Activated T-helper 1 cell treated with anti-CD3 and anti-CD28 coated beads, Interleukin-12 subunit alpha, Interleukin-12 subunit beta, Interleukin-2, Interleukin-4 antibody, amounts not matched to agents 30 ng/mL and 10 ng/mL and 1 ng/mL, durations not matched to agents 14 hours and 24 hours and 36 hours (primary cell): ENCODE results near the gene SLCO2A1. TPM values are rescaled to one million over a fixed set of nuclear protein-coding genes. Genes with fewer than 3 reads are reported as not detected.

Experiments
- DNase-seq: peaks from one replicate; pipeline ENCODE4 v3.0.0; 2021; ENCODE audit warnings: low spot score
- H3K27ac Mint-ChIP-seq: one replicate; pipeline ENCODE4 v1.8.0; 2021; ENCODE audit warnings: mild to moderate bottlenecking, mixed read lengths
- H3K27me3 Mint-ChIP-seq: one replicate; pipeline ENCODE4 v1.8.0; 2022; ENCODE audit warnings: mild to moderate bottlenecking, moderate library complexity, mixed read lengths; ENCODE audit not compliant: insufficient read depth
- H3K36me3 Mint-ChIP-seq: one replicate; pipeline ENCODE4 v1.8.0; 2021; ENCODE audit warnings: low read depth, mixed read lengths
- H3K4me1 Mint-ChIP-seq: one replicate; pipeline ENCODE4 v1.8.0; 2021; ENCODE audit warnings: low read depth, mixed read lengths
- H3K4me3 Mint-ChIP-seq: one replicate; pipeline ENCODE4 v1.8.0; 2021; ENCODE audit warnings: mild to moderate bottlenecking, moderate library complexity, mixed read lengths
- H3K9me3 Mint-ChIP-seq: one replicate; pipeline ENCODE4 v1.8.0; 2021; ENCODE audit warnings: mixed read lengths
- intact Hi-C: fragments of 100-400 bp; cut with micrococcal nuclease; formaldehyde crosslinking; loops from one replicate; pipeline ENCODE4 v1.15.1; 2024
- total RNA-seq: library from RNA; stranded (reverse); gene quantifications from 2 replicates; pipeline ENCODE4 v1.2.3, GENCODE V29; 2022

Gene SLCO2A1
- total RNA-seq, 1 donor from 2014 or later = not detected

- Mint-ChIP-seq H3K27ac (no peak overlapping the region), H3K27me3 (peaks cover 17% of the 10 kb centered on the region)
- DNase-seq = no peak
Observed at GRCh38 chr3:134018406-134018805, 11.3 kb downstream of the SLCO2A1 start.

GRCh38 chr3:134017490-134017889 is 12.2 kb downstream of the SLCO2A1 start:
- no peaks in the 10 kb centered on the region for H3K36me3 Mint-ChIP-seq
- no peak overlapping the region for H3K27ac Mint-ChIP-seq
- H3K4me1 Mint-ChIP-seq = no peaks in the 10 kb centered on the region
- intact Hi-C loops = no loop called here
- DNase-seq = no peak
- peaks cover 14% of the 10 kb centered on the region for H3K27me3 Mint-ChIP-seq
- H3K9me3 Mint-ChIP-seq = no peaks in the 10 kb centered on the region
- no peak overlapping the region for H3K4me3 Mint-ChIP-seq

More at GRCh38 chr3:134018406-134018805, 11.3 kb downstream of the SLCO2A1 start:
- Mint-ChIP-seq H3K4me3 (no peak overlapping the region), H3K9me3 (no peaks in the 10 kb centered on the region), H3K36me3 (no peaks in the 10 kb centered on the region), H3K4me1 (no peaks in the 10 kb centered on the region)
- intact Hi-C loops = no loop called here

GRCh38 chr3:134014270-134014669 is 15.5 kb downstream of the SLCO2A1 start:
- Mint-ChIP-seq H3K27ac (no peak overlapping the region), H3K27me3 (peaks cover 10% of the 10 kb centered on the region), H3K4me3 (no peak overlapping the region), H3K36me3 (no peaks in the 10 kb centered on the region), H3K9me3 (no peaks in the 10 kb centered on the region), H3K4me1 (no peaks in the 10 kb centered on the region)
- DNase-seq = no peak
- intact Hi-C loops = no loop called here

- no peaks in the 10 kb centered on the region for H3K9me3 Mint-ChIP-seq
- DNase-seq = no peak
- H3K4me1 Mint-ChIP-seq = no peaks in the 10 kb centered on the region
- peaks cover 8% of the 10 kb centered on the region for H3K27me3 Mint-ChIP-seq
- no peak overlapping the region for H3K27ac Mint-ChIP-seq
- intact Hi-C loops = no loop called here
- H3K36me3 Mint-ChIP-seq = no peaks in the 10 kb centered on the region
- H3K4me3 Mint-ChIP-seq = no peak overlapping the region
Observed at GRCh38 chr3:134013280-134013679, 16.4 kb downstream of the SLCO2A1 start.

- Mint-ChIP-seq H3K27me3 (no peaks in the 10 kb centered on the region), H3K4me3 (no peak overlapping the region), H3K9me3 (no peaks in the 10 kb centered on the region), H3K4me1 (no peaks in the 10 kb centered on the region), H3K27ac (no peak overlapping the region), H3K36me3 (no peaks in the 10 kb centered on the region)
- intact Hi-C loops = no loop called here
- DNase-seq = no peak
Observed at GRCh38 chr3:134009345-134010000, 20.3 kb downstream of the SLCO2A1 start.

- Mint-ChIP-seq H3K4me3 (no peak overlapping the region), H3K27me3 (no peaks in the 10 kb centered on the region), H3K9me3 (no peaks in the 10 kb centered on the region), H3K36me3 (no peaks in the 10 kb centered on the region), H3K4me1 (no peaks in the 10 kb centered on the region), H3K27ac (no peak overlapping the region)
- no peak for DNase-seq
- intact Hi-C loops = no loop called here
Observed at GRCh38 chr3:134008630-134009156, 21.0 kb downstream of the SLCO2A1 start.

- Mint-ChIP-seq H3K4me1 (no peaks in the 10 kb centered on the region), H3K27ac (no peak overlapping the region), H3K27me3 (no peaks in the 10 kb centered on the region), H3K9me3 (no peaks in the 10 kb centered on the region), H3K4me3 (no peak overlapping the region), H3K36me3 (no peaks in the 10 kb centered on the region)
- no peak for DNase-seq
- intact Hi-C loops = no loop called here
Observed at GRCh38 chr3:134007819-134008218, 21.9 kb downstream of the SLCO2A1 start.

- Mint-ChIP-seq H3K27ac (no peak overlapping the region), H3K27me3 (peaks cover 2% of the 10 kb centered on the region), H3K36me3 (no peaks in the 10 kb centered on the region), H3K4me3 (no peak overlapping the region), H3K4me1 (no peaks in the 10 kb centered on the region), H3K9me3 (no peaks in the 10 kb centered on the region)
- no peak for DNase-seq
- intact Hi-C loops = no loop called here
Observed at GRCh38 chr3:134004841-134005240, 24.9 kb downstream of the SLCO2A1 start.

- H3K36me3 Mint-ChIP-seq = no peaks in the 10 kb centered on the region
- no peak for DNase-seq
- intact Hi-C loops = no loop called here
- H3K27ac Mint-ChIP-seq = no peak overlapping the region
- peaks cover 5% of the 10 kb centered on the region for H3K27me3 Mint-ChIP-seq
- no peak overlapping the region for H3K4me3 Mint-ChIP-seq
- H3K4me1 Mint-ChIP-seq = no peaks in the 10 kb centered on the region
- no peaks in the 10 kb centered on the region for H3K9me3 Mint-ChIP-seq
Observed at GRCh38 chr3:134003066-134003465, 26.7 kb downstream of the SLCO2A1 start.

GRCh38 chr3:134002306-134002705 is 27.4 kb downstream of the SLCO2A1 start:
- Mint-ChIP-seq H3K4me1 (no peaks in the 10 kb centered on the region), H3K27ac (no peak overlapping the region), H3K9me3 (no peaks in the 10 kb centered on the region), H3K36me3 (no peaks in the 10 kb centered on the region), H3K4me3 (no peak overlapping the region), H3K27me3 (peaks cover 5% of the 10 kb centered on the region)
- no peak for DNase-seq
- intact Hi-C loops = no loop called here

GRCh38 chr3:134001251-134001650 is 28.5 kb downstream of the SLCO2A1 start:
- no peaks in the 10 kb centered on the region for H3K36me3 Mint-ChIP-seq
- no peak overlapping the region for H3K27ac Mint-ChIP-seq
- intact Hi-C loops = no loop called here
- H3K27me3 Mint-ChIP-seq = peaks cover 5% of the 10 kb centered on the region
- H3K4me1 Mint-ChIP-seq = no peaks in the 10 kb centered on the region
- no peak overlapping the region for H3K4me3 Mint-ChIP-seq
- no peak for DNase-seq
- H3K9me3 Mint-ChIP-seq = no peaks in the 10 kb centered on the region

- H3K9me3 Mint-ChIP-seq = no peaks in the 10 kb centered on the region
- peaks cover 5% of the 10 kb centered on the region for H3K27me3 Mint-ChIP-seq
- no peak overlapping the region for H3K27ac Mint-ChIP-seq
- no peaks in the 10 kb centered on the region for H3K36me3 Mint-ChIP-seq
- no peaks in the 10 kb centered on the region for H3K4me1 Mint-ChIP-seq
- no peak for DNase-seq
- H3K4me3 Mint-ChIP-seq = no peak overlapping the region
- intact Hi-C loops = no loop called here
Observed at GRCh38 chr3:133999891-134000685, 29.6 kb downstream of the SLCO2A1 start.

- intact Hi-C loops = no loop called here
- H3K36me3 Mint-ChIP-seq = no peaks in the 10 kb centered on the region
- H3K4me3 Mint-ChIP-seq = no peak overlapping the region
- no peak overlapping the region for H3K27ac Mint-ChIP-seq
- peaks cover 5% of the 10 kb centered on the region for H3K27me3 Mint-ChIP-seq
- H3K4me1 Mint-ChIP-seq = no peaks in the 10 kb centered on the region
- no peaks in the 10 kb centered on the region for H3K9me3 Mint-ChIP-seq
- no peak for DNase-seq
Observed at GRCh38 chr3:133998691-133999241, 31.0 kb downstream of the SLCO2A1 start.
